ENCODE measurements around the gene PDIA4.

PDIA4 gene

GRCh38 chr7:148993193-148993592, 35.1 kb downstream of the PDIA4 start:
- TF ChIP-seq CTCF (IDR thresholded peaks at IDR 0.05; ENCODE audit: low read depth, low read length) = no peak
- DNase-seq (ENCODE audit: extremely low read depth, low read depth) = no peak

- no peak for TF ChIP-seq CTCF (IDR thresholded peaks at IDR 0.05; ENCODE audit: low read depth, low read length)
- no peak for DNase-seq (ENCODE audit: extremely low read depth, low read depth)
These were observed 36.8 kb downstream of the PDIA4 start for GRCh38 chr7:148991536-148991935.

- TF ChIP-seq CTCF (IDR thresholded peaks at IDR 0.05; ENCODE audit: low read depth, low read length) = no peak
- DNase-seq (ENCODE audit: extremely low read depth, low read depth) = no peak
These were observed 40.4 kb downstream of the PDIA4 start for GRCh38 chr7:148987751-148988512.

- TF ChIP-seq CTCF (IDR thresholded peaks at IDR 0.05; ENCODE audit: low read depth, low read length) = no peak
- DNase-seq (ENCODE audit: extremely low read depth, low read depth) = peak; percentile 69
These were observed 41.1 kb downstream of the PDIA4 start for GRCh38 chr7:148987010-148987750.

- no peak for DNase-seq (ENCODE audit: extremely low read depth, low read depth)
- no peak for TF ChIP-seq CTCF (IDR thresholded peaks at IDR 0.05; ENCODE audit: low read depth, low read length)
These were observed 41.6 kb downstream of the PDIA4 start for GRCh38 chr7:148986742-148987009.

- DNase-seq (ENCODE audit: extremely low read depth, low read depth) = peak; percentile 47
- no peak for TF ChIP-seq CTCF (IDR thresholded peaks at IDR 0.05; ENCODE audit: low read depth, low read length)
These were observed 44.8 kb downstream of the PDIA4 start for GRCh38 chr7:148983200-148984146.

Measured in AG09319 (cell line).